Neural cell (in vitro differentiated cells): Measurements from ENCODE around the gene GTPBP3.
A peak's percentile ranks its signal among the peaks of the same experiment; 100 is the strongest.

Experiments used
- CTCF ChIP-seq: fragments of 450-650 bp; IDR thresholded peaks from 2 replicates; pipeline ENCODE4 v1.5.1; 2014; ENCODE audit warnings: antibody characterized with exemption, mild to moderate bottlenecking, moderate library complexity; ENCODE audit not compliant: poor library complexity, severe bottlenecking
- EP300 ChIP-seq: fragments of 450-650 bp; conservative IDR thresholded peaks from 2 replicates; pipeline ENCODE4 v1.6.1; 2014; ENCODE audit warnings: antibody characterized with exemption, mild to moderate bottlenecking, moderate library complexity; ENCODE audit not compliant: poor library complexity, severe bottlenecking
- EZH2 ChIP-seq: fragments of 200-600, 300-800 bp; shearing (Covaris generic), sonication (generic); IDR thresholded peaks from 2 replicates; pipeline ENCODE4 v1.6.1; 2014; ENCODE audit warnings: antibody characterized with exemption, low read length, borderline replicate concordance, mild to moderate bottlenecking; ENCODE audit not compliant: insufficient read depth, poor library complexity, severe bottlenecking
- MXI1 ChIP-seq: fragments of 450-650 bp; conservative IDR thresholded peaks from 2 replicates; pipeline ENCODE4 v1.6.1; 2014; ENCODE audit warnings: antibody characterized with exemption, mild to moderate bottlenecking; ENCODE audit not compliant: poor library complexity, severe bottlenecking
- POLR2AphosphoS5 ChIP-seq: IDR thresholded peaks from 2 replicates; pipeline ENCODE4 v1.6.1; 2012
- RAD21 ChIP-seq: fragments of 450-650 bp; conservative IDR thresholded peaks from 2 replicates; pipeline ENCODE4 v1.6.1; 2014; ENCODE audit warnings: antibody characterized with exemption, mild to moderate bottlenecking, moderate library complexity
- REST ChIP-seq: IDR thresholded peaks from 2 replicates; pipeline ENCODE4 v1.6.1; 2012; ENCODE audit warnings: borderline replicate concordance
- SMC3 ChIP-seq: fragments of 450-650 bp; conservative IDR thresholded peaks from 2 replicates; pipeline ENCODE4 v1.6.1; 2014; ENCODE audit warnings: antibody characterized with exemption, mild to moderate bottlenecking, moderate library complexity; ENCODE audit not compliant: poor library complexity
- TAF1 ChIP-seq: IDR thresholded peaks from 2 replicates; pipeline ENCODE4 v1.6.1; 2012; ENCODE audit warnings: low read depth

GRCh38 chr19:17309198-17309964 lies 28.0 kb upstream of the GTPBP3 start, which contains the start of gene DDA1:
- TF ChIP-seq REST, result peak; percentile 54
- TF ChIP-seq CTCF, result peak; percentile 28
- no peak for TF ChIP-seq EZH2
- TF ChIP-seq POLR2AphosphoS5, result peak; percentile 91
- peak; percentile 43 for TF ChIP-seq TAF1
- TF ChIP-seq RAD21, result no peak
- TF ChIP-seq EP300, result no peak
- TF ChIP-seq SMC3, result no peak
- TF ChIP-seq MXI1, result peak; percentile 50
